Measurements from ENCODE around the gene ITPK1.

ITPK1 gene

DNA sequence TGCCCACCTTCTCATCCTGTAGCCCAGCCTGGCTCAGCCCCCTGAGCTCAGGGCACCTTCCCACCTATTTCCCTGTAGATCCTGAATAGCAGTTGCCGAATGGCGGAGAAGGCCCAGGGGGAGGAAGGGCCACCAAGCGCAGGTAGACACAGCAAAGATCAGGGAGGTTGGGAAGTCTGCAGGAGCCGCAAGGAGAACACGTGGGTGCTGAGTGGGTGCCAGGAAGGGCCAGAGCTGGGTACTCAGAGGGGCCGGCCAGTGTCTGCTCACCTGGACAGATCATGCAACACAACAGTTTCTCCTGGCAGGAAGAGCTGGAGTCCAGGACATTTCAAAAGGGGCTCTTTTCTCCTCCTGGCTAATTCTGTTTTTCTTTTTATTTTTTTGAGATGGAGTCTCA, 162.2 kb downstream of the ITPK1 start:
- no peak for DNase-seq (ENCODE audit: low read depth, low spot score)

DNA sequence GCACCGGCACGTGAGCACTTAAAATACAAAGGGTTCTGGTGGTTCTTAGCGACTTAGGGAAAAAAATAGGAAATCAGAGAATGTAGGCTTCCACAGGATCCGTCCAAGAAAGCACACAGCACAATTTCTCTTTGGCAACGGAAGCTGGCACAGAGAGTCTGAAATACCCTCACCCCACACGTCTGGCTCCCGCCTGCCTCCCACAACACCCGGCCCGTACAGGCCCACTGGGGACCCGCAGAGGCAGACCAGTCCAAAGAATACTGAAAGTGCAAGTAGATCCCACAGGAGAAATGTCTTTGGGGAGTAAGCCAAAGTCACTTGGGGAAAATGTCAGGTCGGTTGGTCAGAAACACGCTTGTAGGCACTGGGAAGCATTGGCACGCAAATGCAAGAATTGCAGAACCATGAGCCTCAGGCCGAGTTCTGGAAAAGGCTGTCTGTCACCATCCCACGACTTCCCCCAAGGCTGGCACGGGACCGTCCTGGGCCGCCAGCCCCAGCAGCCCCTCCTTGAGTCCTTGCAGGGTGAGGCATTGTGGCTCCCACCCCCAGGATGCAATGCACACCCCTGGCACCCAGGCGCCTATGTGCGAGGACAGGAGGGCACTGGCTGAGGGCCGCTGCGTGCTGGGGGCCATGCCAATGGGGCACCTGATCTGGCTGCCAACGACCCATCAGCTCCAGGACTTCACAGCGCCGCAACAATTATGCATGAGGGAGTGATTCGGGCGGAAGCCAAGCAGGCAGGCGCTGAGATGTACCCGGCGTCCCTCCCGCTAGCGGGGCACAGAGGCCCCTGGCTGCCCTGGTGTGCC, 163.0 kb downstream of the ITPK1 start:
- DNase-seq (ENCODE audit: low read depth, low spot score), result no peak

DNA sequence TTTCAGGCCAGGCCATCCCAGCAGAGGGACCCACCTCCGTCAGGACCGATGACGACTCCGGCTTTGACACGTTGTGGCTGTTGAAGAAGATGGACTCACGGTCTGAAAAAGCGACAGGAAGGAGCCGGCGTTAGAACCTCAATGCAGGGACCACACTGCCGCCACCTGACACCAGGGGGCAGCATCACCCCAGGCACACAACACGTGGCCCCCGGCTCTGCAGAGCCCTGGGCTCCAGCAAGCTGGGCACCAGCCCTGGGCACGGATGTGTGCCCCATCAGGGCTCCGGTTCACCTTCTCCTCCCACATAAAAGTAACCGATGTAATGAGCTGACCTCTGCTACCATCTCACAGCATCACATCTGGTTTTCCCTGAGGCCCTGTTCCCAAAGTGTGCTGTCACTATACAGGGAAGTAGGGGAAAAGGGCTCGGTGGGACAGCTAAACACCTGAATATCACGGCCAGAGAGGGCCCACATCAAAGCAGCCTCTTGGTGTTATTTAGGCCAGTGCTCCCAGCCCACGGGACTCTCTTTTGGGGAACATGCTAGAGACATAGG, 163.7 kb downstream of the ITPK1 start:
- peak; percentile 85 for DNase-seq (ENCODE audit: low read depth, low spot score)

DNA sequence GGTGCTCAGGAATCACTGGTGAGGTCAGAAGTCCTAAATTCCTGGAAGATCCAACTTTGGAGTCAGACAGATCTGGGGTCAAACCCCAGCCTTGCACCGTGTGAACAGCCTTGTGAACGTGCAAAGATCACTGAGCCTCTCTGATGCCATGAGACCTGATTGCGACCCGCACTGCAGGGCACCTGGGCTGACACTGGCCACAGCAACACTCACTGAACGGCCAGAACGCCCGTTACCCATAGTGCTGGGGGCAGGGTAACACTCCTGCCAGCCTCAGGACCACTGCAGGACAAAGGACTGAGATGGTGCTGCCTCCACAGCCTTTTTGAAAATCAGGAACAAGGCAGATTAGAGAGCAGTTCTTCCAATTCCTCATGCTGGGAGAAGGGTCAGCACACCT, 164.5 kb downstream of the ITPK1 start:
- no peak for DNase-seq (ENCODE audit: low read depth, low spot score)

DNA sequence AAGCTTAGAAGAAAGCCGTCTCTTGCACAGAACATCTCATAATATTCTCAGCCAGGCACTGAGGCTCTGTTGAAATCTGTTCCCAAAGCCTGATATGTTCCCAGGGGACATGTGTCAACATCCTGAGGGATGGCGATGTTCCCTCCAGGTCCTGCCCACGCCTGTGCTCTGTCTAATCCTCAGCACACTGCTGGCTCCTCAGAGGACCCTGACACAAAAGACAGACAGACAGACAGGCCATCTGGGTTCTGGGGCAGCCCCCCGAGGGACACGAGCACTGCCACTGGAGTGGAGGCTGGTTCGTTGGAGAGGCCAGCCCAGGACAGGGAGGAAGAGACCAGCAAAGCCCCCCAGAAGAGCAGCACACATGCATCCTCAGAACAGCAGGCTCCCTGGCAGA, 165.0 kb downstream of the ITPK1 start:
- DNase-seq (ENCODE audit: low read depth, low spot score), result no peak

DNA sequence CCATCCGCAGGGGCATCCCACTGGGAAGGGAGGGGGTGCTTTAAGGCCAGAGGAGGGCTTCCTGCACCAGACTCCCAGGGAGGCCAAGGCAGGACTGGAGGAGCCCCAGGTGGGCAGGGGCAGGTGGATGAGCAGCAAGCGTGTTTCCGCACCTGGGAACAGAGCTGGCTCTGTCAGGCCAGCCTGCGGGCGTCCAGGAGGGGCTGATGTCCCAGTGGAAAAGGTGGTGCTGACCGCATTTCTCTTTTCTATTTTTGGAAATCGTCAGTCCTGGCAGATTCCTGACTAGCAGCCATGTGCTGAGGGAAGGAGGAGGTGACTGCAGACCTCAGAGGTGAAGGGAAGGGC, 165.6 kb downstream of the ITPK1 start:
- DNase-seq (ENCODE audit: low read depth, low spot score), result no peak

DNA sequence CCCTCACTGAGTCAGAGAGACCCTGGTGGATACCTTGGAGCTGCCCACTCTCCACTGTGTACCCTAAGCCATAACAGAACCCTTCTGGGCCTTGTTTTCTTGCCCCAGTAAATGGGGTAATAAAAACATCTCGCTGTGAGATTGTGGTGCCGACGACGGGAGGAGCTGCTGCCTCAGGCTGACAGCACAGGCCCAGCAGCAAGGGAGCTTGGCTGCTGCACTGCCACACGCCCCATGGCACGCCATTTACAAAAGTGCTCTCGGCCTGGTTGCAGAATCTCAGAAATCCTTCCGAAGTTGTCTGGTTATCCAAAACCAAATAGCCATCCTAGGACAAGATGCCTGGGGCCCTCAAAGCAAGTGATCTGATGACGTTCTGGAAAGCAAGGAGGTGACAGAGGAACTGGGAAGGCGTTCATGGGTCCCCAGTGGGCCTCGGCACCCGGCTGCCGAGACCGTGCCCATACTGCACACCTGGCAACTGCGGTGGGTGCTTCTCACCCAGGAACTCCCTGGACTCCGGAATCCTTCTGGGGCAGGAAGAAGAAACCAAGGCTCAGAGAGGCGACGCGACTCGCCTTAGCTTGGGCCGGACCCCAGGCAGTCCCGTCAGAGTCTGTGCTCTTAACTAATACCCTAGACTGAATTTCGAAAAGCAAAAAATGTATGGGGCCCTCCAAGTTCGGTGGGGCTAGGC, 166.1 kb downstream of the ITPK1 start:
- no peak for DNase-seq (ENCODE audit: low read depth, low spot score)

DNA sequence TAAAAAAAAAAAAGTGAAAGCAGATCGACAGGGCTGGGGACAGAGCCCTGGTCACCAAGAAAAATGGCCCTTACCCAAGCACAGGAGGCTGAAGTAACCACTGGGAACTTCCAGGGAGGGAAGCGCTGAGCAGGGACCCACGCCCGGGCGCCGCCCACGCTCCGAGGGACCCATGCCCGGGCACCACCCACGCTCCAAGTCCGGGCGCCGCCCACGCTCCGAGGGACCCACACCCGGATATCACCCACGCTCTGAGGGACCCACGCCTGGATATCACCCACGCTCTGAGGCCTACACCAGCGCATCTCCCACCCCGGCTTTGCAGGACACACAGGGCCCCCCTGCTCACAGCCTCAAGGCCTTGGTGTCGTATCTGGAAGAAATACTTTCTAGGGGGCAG, 167.1 kb downstream of the ITPK1 start:
- DNase-seq (ENCODE audit: low read depth, low spot score), result no peak

DNA sequence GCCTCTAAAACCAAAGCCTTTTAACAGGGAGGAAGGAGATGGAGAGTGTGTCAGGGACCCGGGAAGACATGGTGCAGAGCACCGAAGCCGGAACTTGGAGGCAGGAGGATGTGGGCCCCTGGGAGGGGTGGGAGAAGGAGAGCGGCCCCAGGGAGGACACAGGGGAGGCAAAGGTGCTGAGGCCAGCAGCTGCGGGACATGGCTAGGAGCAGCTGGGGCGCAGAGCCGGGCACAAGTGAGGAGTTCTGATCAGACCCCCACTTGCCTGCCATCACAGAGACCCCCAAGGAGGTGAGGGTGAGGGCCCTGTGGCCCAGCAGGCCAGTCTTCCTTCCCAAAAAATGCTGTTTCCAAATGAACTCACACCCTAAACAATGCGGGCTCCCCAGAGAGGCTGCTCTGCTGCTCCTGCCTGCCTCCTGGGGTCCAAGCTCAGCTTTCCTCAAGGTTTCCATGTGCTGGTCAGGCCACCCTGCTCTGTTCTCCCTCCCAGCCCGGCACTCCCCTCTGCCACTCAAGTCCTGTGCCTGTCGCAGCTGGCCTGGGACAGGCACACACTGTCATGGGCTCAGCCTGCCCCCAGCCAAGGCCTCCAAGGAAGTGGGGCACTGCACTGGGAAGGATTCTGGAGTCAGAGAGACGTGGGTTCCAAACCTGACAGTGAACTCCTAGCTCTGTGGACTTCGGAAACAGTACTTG, 168.7 kb downstream of the ITPK1 start:
- DNase-seq (ENCODE audit: low read depth, low spot score), result no peak

DNA sequence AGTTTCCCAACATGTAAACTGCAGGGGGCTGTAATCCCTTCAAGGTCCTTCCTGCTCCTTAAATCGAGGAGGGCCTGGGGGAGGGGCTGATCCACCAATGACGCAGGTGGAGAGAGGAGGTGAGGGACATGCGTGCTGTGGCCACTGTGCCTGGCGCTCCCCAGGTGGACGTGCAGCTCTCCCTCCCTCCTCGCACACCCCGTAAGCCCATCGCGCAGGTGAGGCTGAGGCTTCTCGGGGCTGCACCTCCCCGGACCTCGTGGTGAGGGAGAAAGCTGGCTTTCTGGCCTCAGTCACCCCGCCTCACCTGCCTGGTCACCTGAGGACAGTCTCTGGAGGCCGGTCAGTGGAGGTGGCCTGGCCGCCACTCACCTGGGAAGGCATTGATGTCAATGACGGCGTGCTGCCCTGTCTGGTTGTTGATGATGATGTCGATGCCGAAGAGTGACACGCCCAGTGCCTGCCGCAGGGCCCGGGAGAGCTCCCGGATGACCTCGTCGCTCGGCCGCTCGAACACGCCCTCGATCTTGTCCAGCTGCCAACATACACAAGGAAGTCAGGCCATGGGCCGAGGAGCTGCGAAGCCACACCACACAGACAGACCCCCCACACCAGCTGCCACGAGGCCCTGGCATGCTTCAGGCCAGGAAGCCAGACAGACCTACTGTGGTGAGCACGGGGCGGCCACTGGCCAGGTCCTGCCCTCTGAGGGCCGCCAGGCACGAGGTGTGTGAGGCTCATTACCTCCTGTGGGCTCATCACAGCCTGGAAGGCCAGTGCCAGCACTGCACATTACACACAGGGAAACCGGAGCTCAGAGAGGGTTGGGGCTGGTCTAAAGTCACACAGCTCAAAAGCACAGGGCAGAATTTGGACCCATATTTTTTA, 169.5 kb downstream of the ITPK1 start:
- DNase-seq (ENCODE audit: low read depth, low spot score), result peak; percentile 76

DNA sequence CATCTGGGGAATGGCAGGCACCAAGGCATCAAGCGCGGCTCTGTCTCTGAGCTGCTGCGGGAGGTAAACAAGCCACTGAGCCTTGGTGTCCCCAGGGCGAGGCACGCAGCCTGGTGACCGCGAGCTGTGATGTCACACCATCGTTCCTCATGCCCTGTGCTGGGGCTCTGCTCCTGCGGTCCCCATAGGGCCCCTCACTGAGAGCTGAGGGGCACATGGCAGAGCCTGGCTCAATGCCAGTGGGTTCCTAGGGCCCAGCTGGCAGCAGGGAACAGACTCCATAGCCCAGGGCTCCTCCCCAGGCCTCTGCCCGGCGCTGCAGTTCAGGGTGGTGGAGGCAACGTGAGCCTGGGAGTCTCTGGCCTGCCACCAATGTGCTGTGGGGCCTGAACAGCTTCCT, 170.2 kb downstream of the ITPK1 start:
- no peak for DNase-seq (ENCODE audit: low read depth, low spot score)

DNA sequence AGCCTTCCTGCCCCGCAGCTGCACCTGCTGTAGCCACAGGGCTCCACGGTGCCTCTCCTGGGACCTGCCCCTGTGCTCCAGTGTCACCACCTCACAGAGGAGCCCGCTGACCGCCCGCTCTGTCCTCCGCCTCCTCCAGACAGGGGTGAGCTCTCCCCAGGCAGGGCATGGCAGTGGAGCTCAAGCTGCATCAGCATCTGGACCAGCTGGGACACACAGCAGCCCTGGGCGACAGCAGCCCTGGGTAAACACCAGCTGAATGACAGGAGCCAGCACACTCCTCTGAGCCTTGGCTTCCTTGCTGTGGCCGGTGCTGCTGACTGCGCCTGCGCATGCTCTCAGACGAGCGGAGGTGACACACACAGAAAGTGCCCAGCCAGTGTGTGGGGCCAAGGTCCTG, 170.7 kb downstream of the ITPK1 start:
- DNase-seq (ENCODE audit: low read depth, low spot score), result no peak

DNA sequence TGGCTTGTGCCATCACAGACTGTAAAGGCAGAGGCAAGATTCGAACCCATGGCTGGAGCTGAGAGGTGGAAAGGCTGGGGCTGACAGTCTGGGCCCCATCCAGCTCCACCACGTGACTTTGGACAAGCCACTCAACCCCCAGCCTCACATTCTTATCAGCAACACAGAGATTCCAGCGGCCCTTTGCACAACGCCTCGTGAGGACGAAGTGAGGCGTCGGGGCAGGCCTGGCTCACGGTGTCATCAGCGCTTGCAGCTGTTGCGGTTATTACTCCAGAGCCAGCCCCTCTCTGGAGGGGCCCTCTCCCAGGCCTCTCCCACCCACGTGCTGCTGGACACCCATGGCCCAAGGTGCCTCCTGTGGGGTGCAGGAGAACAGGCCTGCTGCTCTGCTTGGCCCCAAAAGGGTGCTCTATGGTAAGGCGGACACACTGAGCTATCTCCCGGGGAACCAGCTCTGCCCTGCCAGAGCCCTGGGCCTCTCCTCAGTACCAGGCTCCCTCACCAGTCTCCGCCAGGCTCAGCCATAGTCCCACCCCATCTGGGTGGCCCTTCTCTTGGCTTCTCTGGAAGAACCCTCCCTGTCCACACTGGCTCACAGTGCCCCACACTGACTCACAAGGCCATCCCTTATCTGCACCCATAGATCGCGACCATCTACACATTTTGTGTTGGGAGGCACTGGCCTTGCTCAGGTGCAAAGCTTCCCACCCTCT, 171.7 kb downstream of the ITPK1 start:
- no peak for DNase-seq (ENCODE audit: low read depth, low spot score)

DNA sequence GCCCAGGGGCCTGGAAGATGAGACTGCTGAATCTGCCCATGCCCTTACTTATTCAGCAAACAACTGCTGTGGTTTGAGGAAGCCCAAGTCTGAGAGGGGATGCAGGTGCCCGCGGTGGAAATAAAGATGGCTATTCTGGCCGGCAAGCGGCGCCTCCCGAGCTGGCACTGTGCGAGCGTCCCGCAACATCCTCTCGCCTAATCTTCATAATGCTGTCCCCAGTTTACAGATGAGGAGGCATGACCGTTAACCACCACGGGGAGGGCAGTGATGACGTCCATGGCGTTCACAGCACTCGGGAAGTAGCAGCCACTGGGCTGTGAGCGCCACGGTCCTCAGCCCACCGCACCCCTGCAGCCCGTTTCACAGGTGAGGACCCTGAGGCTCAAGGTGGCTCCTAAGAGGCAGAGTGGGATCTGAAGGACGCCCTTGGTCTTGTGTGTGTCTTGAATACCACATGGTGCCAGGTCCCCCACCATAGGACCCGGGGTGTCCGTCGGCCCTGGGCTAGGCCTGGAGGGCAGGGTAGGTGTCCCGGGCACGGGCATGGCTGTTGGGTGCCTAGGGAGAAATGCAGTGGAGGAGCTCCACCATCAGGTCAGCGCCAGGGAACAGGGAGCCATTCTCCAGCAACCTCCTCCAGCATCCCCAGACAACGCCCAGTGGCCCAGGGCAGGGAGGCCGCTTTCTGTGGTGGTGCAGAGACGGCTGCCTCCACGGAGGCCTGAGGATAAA, 172.6 kb downstream of the ITPK1 start:
- DNase-seq (ENCODE audit: low read depth, low spot score), result no peak

DNA sequence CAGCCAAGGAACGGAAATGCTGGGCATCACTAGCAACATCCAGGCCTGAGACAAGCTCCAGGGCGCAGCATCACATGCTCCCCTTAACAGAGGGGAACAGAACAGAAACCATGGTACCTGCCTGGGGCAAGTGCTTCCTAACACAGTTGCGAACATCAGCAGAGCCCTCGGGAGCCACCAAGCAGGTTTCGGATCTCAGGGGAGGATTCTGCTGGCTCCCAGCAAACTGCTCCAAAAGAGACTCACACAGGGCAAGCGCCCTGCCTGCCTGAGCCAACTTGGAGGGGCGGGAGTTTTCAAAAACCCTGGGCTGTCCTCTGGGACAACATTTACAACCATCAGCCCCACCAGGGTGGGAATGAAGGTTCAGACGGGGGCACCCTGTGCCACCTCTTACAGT, 173.1 kb downstream of the ITPK1 start:
- no peak for DNase-seq (ENCODE audit: low read depth, low spot score)

DNA sequence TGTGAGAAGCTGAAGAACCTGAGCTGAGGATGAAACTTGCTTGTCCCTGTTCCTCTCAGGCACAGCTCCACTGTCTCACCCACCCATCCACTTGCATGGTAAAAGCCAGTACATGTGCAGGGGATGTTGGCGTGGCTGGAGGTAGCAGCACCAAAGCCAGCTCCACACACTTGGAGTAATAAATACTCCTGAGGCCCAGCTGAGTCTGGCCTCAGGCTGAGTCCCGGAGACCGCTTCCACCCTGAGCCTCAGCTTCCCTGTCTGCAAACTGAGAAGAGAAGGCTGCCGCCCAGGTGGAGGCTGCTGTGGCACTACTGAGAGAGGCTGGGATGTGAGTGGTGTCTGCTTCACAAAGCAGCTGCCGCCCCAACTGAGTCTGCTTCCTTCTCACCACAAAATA, 173.6 kb downstream of the ITPK1 start:
- DNase-seq (ENCODE audit: low read depth, low spot score), result no peak

DNA sequence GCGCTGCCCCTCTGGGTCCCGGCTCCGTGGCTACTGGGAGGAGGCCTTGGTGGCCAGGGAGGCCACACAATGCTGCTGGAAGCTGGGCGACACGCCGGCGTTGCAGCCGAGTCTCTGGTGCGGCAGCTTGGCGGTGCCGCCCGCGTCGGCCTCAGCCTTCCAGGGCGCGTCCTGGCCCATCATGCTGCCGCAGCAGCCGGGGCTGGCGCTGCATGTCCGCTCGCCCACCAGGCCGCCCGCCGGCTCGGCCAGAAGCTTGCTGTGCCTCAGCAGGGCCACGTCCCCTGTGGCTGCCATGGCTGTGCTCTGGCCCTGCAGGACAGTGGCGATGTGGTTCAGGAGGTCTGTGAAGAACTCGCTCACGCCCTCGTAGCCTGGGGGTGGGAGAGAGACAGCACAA, 174.2 kb downstream of the ITPK1 start:
- DNase-seq (ENCODE audit: low read depth, low spot score), result no peak

DNA sequence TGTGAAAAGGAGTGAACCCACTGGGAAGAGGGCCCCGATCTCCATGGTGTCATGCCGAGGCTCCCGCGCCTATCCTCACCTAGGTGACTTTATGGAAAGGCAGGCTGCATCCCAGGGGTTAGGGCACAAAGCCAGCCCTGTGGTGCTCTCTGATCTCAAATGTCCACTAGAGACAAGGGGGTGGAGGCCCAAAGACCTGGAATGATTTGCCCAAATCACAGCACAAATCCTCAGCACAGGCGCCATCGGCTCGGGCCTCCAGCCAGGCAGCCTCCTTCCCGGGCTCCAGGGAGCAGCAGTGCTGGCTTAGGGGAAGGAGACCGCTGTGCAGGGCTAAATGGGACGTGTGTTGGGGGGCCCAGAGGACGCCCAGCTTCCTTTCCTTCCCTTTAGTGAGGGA, 175.2 kb downstream of the ITPK1 start:
- DNase-seq (ENCODE audit: low read depth, low spot score), result no peak

DNA sequence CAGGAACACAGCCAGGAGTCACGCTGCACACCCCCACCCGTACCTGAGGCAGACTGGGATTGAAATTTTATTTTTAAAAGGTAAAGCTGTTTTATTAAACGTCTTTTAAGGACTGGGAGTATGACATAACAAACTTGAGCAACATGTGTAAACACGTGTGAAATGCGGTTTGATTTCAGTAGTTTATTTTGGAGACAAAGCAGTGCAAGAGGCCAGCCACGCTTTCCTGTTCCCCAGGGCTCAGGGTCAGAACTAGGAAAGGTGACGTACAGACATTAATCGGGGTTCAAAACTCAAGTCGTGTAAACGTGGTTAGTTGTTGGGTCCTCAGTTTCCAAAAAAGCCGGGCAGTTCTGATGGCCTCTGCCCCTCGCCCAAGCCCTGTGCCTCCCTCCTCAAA, 176.0 kb downstream of the ITPK1 start:
- DNase-seq (ENCODE audit: low read depth, low spot score), result no peak
